WI38 (cell line): ENCODE measurements around the gene C6orf89.

Experiments
- H3K4me3 ChIP-seq: 2 replicates; pipeline ENCODE4 v1.5.1; 2011; ENCODE audit warnings: low read depth, mild to moderate bottlenecking, control low read depth, low read length
- CTCF ChIP-seq: IDR thresholded peaks from 2 replicates; pipeline ENCODE4 v1.5.1; 2012; ENCODE audit warnings: low read depth, mild to moderate bottlenecking, control low read depth, low read length

The C6orf89 gene

GRCh38 chr6:36874443-36875249 is 11.1 kb upstream of the C6orf89 start, which contains the start of gene PPIL1:
PPIL1 (minus strand) TSS chr6:36874803; CDS start chr6:36874772, 31 bp downstream.
- H3K4me3 ChIP-seq = peak within 1 kb of the TSS; percentile 89
- TF ChIP-seq CTCF = no peak

- no peak for TF ChIP-seq CTCF
- peak overlapping the region; percentile 89 for H3K4me3 ChIP-seq
Observed at GRCh38 chr6:36875250-36875633, 10.5 kb upstream of the C6orf89 start.

GRCh38 chr6:36884610-36885009 is 1.1 kb upstream of the C6orf89 start:
- H3K4me3 ChIP-seq = no peak overlapping the region
- no peak for TF ChIP-seq CTCF

GRCh38 chr6:36886950-36887618 is 1.3 kb downstream of the C6orf89 start:
- peak overlapping the region; percentile 93 for H3K4me3 ChIP-seq
- no peak for TF ChIP-seq CTCF

- TF ChIP-seq CTCF = no peak
- no peak overlapping the region for H3K4me3 ChIP-seq
Observed at GRCh38 chr6:36888115-36888643, 2.4 kb downstream of the C6orf89 start.

GRCh38 chr6:36888654-36889481 is 3.1 kb downstream of the C6orf89 start:
- no peak overlapping the region for H3K4me3 ChIP-seq
- no peak for TF ChIP-seq CTCF
